Amygdala (tissue), 56 donors: Measurements from ENCODE around the gene FAM221B.

Experiments used
- DNase-seq, 56 donors: peaks; one replicate each; lab custom pipeline; 2025; lab: John Stamatoyannopoulos, UW

The FAM221B gene, protein sequence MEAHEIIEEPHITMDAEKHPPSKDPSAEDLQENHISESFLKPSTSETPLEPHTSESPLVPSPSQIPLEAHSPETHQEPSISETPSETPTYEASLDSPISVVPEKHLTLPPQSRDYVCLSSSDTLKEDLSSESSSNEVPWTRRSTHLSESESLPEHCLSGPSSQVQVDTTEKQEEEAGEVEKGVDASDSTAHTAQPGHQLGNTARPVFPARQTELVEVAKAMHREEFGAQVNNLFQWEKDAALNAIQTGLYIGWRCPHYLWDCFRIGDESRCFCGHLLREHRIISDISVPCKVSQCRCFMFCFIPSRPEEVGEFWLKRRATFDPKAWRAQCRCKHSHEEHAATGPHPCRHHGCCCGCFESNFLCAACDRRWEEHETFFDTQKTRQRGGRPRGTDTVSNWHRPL

DNA sequence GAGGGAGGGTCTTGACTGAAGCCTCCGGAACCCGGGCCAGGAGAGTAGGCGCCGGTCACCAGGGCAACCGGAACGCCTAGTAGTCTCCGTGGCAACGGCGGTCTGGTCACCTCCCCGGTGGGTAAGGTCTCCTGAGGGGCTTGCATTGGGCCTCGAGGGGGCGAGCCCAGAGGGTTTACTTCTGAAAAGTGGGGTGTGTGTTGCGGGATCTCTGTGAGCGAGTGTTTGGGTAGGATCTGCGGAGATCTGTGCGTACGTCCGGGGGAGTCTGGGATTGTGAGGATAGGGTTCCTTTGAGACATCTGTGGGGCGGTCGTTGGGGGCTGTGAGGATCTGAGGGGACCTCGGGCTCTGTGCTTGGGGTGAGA lies at the start of gene FAM221B:
Gene FAM221B (minus strand): TSS at position 17 of the 368 bp plus-strand sequence. CDS start 2,571 bp downstream, outside the sequence.
- DNase-seq: peak in 5 of 56 donors; percentile 27 to 63 (median 48)

DNA sequence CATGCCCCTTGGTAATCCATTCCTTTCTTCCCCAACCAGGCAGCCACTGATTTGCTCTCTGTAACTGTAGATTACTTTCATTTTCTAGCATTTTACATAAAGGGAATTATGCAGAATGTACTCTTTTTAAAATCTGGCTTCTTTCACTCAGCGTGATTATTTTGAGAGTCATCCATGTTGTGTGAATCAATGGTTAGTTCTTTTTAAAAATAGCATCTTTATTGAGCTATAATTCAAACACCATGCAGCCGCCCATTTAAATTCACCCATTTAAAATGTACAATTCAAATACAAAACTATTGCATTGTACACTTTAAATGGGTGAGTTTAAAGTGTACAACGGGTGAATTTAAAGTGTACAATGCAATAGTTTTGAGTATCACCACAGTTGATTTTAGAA lies 44.0 kb upstream of the FAM221B start:
- no peak for DNase-seq

DNA sequence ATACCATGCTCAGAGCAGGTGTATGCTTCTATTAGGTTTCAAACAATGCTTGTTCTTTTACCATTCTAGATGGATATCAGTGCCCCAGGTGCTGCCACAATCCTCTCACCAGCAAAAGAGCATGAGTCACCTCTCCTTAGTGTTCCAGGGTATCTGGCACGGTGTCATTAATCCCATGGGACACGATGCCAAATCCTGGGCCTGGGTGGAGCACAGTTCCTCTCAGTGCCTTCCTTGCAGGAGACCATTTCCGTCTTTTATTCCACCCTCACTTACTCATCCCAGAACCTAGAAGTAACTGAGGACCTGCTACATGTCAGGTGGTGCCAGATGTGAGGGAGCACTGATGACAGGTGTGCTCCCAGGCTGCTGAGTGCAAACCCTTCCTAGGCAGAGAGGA lies 43.0 kb upstream of the FAM221B start:
- DNase-seq: no peak

DNA sequence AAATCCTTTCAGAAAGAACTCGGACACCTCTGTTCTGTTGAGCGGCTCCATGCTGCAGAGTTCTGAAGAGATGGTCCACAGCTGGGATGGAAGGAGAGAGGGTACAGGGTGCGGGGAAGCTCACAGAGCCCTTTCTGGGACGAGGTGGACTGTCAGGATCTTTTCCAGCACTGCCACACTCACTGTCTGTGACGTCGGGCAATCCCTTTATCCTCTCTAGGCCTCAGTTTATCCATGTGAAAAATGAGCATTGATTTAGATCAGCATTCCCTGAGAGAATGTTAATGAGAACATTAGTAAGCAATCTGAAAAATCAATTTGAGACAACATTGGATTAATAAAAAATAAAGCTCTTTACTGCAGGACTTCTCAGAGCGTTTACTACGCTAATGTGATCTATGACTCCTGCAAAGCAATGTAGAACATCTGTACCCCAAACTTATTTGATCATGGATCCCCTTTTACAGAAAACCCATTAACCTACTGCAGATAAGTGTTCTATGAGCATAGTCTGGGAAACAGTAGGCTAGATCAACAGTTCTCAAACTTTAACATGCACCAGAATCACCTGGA lies 41.9 kb upstream of the FAM221B start, which contains the start of gene OR13J1:
Gene OR13J1 (minus strand): TSS at position 51 of the 573 bp plus-strand sequence. CDS start 0 bp downstream, at position 51.
- DNase-seq: no peak

DNA sequence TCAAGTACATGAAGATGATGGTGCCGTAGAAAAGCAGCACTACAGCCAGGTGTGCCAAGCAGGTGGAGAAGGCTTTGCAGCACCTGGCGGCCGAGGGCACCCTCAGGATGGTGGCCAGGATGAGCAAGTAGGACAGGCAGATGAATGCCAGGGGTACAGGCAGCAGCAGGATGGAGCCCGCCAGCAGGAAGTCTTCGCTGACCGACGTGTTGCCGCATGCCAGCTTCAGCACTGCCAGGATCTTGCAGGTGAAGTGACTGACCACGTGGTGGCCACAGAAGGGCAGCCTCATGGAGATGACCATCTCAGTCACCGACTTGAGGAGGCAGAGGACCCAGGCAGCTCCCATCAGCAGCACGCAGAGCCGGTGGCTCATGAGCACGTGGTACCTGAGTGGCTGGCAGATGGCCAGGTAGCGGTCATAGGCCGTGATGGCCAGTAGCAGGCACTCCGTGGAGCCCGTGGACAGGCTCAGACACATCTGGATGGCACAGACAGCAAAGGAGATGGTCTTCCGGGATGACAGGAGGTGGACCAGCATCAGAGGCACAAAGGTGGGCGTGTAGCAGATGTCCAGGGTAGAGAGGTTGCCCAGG lies 41.2 kb upstream of the FAM221B start:
- no peak for DNase-seq

DNA sequence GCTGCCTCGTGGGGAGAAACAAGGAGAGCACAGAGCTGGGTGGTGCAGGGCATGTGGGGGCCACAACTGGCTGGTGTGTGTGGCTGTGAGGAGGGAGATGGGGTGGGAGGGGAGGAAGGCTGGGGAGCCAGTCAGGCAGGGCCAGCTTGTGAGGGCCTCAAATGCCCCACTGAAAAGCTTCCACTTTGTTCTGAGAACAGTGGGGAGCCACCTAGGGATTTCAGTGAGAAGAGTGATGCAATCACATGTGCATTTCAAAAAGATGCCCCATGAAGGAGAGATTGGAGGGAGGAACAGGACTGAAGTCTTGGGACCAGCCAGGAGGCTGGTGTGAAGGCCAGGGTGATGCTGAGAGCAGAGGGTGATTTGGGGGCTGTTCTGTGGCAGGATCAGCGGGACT lies 40.4 kb upstream of the FAM221B start:
- no peak for DNase-seq

DNA sequence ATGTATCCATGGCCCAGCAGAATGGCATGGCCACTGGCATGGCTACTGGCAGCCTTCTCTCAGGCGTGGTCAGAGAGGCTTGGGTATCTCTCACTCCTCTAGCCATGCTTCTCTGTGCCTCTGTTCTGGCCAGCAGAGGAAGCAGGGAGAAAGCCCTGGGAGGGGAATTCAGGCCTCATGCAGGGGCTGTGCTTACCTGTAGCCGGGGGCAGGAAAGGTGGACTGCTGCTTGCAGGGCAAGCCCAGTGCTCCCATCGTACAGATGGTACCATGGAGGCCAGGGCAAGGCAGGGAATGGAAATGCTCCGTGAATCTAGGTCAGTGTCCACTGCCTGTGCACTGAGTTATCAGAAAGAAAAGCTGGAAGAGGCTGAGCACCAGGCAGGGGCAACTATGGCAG lies 39.0 kb upstream of the FAM221B start:
- no peak for DNase-seq

DNA sequence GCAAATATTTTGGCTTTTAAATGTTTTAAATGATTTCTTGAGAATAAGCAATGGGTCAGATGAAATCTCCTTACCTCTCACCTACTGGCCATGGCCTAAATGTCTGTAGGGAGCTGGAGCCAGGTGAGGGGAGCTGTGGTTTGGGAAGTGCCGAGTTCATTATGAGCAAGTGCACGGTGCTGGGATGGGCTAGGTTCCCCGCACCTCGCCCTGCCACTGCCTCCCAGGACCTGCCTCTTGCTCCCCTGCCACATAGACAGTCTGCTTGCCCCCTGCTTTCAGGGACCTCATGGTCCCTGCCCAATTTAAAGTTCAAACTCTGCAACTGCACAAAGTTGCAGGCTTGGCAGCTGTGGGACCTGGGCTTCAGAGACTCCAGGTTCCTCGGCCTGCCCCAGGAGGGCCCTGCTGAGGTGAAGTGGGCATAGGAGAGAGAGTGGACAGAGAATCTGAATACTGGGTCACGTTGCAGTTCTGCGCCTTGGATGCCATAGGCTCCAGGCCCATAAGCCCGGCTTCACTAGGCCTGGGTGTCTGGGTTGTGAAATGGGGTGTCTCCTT lies 36.2 kb upstream of the FAM221B start:
- no peak for DNase-seq

DNA sequence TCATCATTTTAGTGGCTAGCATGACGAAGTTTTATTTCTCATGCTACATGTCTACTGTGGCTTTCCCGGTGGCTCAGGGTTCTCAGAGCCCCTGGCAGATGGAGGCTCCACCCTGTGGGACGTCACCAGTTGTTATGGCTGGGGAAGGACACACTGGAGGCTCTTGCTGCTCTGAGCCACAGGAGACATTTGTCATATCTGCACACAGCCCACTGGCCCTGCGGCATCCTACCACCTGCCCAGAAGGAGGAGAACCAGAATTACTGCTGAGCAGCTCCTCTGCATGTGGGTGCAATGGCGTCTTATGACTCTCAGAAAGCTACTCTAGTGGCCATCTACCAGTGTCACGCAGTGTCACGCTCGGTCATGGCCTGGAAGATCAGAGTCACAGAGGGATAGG lies 35.1 kb upstream of the FAM221B start:
- no peak for DNase-seq

DNA sequence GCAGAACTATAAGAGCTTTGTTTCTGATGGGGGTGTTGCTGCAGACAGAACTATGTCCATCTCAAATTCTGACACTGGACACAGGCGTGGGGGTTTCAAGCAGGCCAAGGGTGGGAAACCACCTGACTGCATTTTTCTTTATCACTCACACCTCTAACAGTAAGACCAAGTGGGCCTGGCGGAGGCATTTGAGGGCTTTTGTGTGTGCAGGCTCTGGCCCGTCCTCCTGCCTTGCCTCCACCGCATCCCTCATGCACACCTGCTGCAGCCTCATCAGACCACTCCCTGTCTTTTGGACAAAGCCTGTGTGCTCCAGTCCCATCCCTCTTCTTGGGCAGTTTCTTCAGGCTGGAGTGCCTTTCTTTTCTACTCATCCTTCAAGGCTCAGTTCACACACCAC lies 33.8 kb upstream of the FAM221B start:
- no peak for DNase-seq

DNA sequence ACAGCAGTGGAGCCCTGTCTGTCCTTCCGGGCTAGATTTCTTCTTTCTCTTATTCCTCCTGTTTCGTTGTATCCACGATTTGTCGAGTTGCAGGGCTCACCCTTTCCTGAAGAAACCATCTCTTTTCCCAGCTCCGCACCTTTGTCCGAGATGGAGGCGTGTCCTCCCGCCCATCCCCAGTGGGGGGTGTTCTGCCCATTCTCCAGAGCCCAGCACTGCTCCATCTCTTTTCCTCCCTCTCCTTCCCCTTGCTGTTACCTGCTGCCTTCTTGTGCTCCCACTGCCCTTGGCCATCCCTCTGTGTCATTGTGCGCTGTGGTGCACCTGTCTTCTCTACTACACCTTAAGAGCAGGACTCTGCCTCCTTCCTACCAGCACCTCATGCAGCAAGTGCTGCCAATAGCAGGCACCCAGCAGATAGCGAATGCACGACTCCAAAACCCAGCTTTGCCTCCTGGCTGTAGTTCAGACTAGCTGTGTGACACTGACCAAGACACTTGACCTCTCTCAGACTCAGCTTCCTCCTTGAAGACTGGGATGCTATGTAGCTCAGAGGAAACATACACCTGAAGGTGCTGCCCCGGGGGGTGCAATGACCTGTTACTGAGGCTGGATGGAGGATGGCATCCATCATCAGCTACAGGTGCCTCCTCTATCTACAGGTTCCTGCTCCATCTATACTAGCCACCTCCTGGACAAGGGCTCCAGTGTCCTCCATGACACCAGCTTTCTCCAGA lies 32.8 kb upstream of the FAM221B start:
- DNase-seq: no peak

DNA sequence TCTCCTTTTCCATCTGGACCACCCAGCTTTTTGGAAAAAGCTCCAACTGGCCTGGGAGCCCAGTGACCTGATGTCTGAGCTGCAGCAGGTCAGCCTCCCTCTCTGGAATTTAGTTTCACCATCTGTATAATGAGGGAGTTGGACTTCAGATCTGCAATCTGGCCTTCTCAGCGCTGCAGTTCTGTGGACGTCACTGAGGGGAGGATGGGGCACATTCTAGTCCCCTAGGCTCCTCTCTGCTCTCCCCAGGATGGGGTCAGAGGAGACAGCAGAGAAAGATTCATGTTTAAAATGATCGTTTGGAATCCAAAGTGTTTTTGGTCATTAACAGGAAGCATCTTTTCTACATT lies 31.4 kb upstream of the FAM221B start:
- DNase-seq: no peak

DNA sequence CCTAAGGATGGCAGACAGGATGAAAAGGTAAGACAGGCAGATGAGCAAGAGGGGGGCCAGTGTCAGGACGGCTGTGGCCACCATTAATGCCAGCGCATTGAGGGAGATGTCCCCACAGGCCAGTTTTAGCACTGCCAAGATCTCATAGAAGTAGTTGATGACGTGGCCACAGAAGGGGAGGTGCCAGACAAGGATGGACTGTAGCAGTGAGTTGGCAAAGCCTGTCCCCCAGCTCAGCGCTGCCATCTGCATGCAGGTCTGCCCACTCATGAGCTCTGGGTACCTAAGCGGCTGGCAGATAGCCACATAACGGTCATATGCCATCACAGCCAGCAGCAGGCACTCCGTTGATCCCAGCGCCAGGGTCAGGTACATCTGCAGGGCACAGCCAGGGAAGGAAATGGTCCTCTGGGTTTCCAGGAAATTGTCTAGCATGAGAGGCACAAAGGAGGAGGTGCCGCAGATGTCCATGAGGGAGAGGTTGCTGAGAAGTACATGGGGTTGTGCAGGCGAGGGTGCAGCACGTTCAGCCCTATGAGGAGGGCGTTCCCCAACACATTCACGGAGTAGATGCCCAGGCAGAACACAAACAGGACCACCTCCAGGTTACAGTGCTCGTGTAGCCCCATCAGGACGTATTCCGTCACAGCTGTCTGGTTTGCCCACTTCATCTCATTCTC lies 30.9 kb upstream of the FAM221B start:
- peak in 15 of 56 donors; percentile 6 to 45 (median 23) for DNase-seq

DNA sequence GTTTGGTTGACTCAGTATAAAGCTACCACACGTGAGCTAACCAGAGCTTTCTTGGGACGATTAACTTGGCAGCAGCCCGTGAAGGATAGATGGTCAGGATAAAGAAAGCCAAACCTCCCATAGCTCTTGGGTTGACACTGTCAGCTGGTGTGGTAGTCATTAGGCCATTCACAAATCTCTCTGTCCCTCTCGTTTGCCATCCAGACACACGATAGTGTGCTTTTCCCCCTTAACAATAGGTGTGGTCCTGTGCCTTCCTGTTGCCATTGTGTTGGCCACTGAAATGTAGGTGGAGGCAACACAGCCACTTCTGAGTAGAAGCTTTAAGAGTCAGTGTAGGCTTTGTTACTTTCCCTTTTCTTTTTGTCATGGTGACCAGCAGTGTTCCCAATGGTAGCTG lies 29.9 kb upstream of the FAM221B start:
- no peak for DNase-seq

DNA sequence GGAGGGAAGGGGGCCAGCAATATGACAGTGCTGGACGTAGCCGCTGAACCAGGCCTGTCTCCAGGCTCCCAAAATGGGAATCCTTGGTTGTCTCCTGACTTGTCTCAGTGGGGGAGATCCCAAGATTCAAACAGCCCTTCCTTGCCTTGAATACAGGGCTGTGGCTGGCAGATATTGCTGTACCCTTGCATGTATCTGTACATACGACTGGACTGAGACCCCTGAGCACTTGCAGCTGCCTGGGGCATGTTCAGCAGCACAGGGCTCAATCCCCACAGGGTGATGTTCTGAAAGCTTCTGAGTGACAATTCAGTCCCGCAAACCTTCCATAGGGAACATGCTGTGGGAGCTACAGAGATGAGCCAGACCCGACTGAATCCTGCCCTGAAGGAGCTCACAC lies 28.4 kb upstream of the FAM221B start:
- no peak for DNase-seq

DNA sequence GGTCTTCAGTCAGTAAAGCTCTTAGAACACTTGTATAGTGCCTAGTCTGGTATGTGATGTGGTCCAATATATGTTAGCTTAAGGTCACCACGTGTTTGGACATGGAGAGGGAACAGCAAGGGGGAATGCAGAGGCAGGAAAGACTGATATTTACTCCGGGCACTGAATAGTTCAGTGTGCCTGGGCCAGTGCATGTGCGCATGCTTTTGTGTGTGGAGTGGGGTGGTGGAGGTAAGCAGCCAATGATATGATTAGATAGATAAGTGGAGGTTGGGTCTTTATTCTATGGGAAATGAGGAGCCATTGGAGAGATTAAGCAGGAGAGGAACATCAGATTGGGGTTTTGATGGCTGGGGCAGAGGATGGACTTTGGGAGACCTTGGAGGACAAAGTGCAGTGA lies 27.7 kb upstream of the FAM221B start:
- no peak for DNase-seq

DNA sequence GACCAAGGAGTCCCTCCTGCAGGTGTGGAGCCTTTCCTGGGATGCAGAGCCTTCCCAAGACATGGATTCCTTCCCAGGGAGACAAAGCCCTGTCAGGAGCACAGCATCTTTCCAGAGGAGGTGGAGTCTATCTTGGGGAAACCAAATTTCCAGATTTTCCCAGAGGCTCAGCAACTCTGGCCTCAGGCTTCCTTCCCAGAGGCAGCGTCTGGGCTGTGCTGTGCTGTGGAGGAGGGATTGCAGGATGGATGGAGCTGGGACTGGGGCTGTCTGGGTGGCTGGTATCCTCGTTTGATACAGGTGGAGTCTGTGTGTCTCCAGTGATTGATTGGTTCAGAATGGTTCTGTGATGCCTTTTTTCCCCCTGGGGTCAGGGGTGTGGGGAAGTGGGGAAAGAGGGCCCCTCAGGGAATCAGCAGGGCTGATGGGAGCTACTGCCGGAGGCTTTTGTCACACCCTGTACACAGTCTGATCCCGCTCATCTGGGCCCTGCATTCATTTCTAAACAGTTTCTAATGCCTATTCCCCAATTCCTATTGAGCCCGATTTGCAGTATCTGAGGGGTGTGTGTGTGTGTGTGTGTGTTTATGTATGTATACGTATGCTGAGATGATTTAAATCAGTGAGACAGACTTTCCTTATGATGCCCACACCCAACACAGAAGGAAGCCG lies 25.7 kb upstream of the FAM221B start:
- no peak for DNase-seq

DNA sequence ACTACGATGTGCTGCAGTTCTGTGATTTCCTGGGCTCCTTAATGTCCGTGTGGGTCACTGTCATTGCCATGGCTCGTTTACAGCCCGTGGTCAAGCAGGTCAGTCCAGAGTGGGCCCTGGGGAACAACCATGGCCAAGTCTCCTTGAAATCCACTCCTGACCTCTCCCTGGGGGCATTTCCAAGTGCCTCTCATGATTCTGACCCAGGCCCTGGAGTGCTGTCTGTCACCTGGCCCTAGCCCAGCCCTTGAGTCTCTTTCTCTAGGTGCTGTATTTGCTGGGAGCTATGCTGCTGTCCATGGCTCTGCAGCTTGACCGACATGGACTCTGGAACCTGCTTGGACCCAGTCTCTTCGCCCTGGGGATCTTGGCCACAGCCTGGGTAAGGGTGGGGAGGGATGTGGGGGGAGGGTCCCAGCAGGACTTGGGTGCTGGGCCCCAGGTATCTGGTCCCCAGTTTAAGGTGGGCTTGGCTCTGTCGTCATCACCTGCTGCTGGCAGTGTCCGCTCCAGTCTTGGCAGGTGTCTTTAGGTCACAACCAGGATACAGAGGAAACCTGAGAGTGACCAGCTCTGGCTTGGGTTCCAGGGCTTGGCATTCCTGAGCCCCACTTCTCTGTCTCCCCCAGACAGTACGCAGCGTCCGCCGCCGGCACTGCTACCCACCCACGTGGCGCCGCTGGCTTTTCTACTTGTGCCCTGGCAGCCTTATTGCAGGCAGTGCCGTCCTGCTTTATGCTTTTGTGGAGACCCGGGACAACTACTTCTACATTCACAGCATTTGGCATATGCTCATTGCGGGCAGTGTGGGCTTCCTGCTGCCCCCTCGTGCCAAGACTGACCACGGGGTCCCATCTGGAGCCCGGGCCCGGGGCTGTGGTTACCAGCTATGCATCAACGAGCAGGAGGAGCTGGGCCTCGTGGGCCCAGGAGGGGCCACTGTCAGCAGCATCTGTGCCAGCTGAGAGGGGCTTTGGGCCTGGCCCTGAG lies 24.6 kb upstream of the FAM221B start:
- no peak for DNase-seq
